HG02938 (cell line): ENCODE results near the gene POLG2.
"Not testable (repeated sequence)": the region's sequence is repeated elsewhere in the genome, so short reads cannot be mapped to it uniquely, and the experiment has no call there.

Experiments used
- ATAC-seq: cut with Tn5 transposase; IDR thresholded peaks from one replicate; pipeline ENCODE4 v1.9.1; 2021; ENCODE audit warnings: mild to moderate bottlenecking, moderate library complexity; ENCODE audit not compliant: unreplicated experiment

POLG2 gene

GRCh38 chr17:64491034-64491860 is 5.6 kb downstream of the POLG2 start:
- ATAC-seq = no peak

- ATAC-seq = no peak
These were observed 8.6 kb downstream of the POLG2 start for GRCh38 chr17:64488301-64488700.

GRCh38 chr17:64484380-64484779 is 12.5 kb downstream of the POLG2 start:
- no peak for ATAC-seq

GRCh38 chr17:64480951-64481350 is 15.9 kb downstream of the POLG2 start:
- no peak for ATAC-seq

GRCh38 chr17:64477849-64478248 is 19.0 kb downstream of the POLG2 start:
- no peak for ATAC-seq

- ATAC-seq = no peak
These were observed 24.3 kb downstream of the POLG2 start for GRCh38 chr17:64472564-64472963.

GRCh38 chr17:64471440-64471839 is 25.4 kb downstream of the POLG2 start:
- ATAC-seq = no peak

- no peak for ATAC-seq
These were observed 26.2 kb downstream of the POLG2 start for GRCh38 chr17:64470625-64471024.

GRCh38 chr17:64466834-64467233 is 30.0 kb downstream of the POLG2 start:
- not testable (repeated sequence) for ATAC-seq

GRCh38 chr17:64466019-64466735 is 30.7 kb downstream of the POLG2 start:
- ATAC-seq = no peak

- no peak for ATAC-seq
These were observed 35.1 kb downstream of the POLG2 start for GRCh38 chr17:64461788-64462187.

GRCh38 chr17:64460955-64461354 is 35.9 kb downstream of the POLG2 start:
- ATAC-seq = no peak

GRCh38 chr17:64459818-64460217 is 37.0 kb downstream of the POLG2 start:
- not testable (repeated sequence) for ATAC-seq

- no peak for ATAC-seq
These were observed 37.5 kb downstream of the POLG2 start for GRCh38 chr17:64459284-64459747.

- ATAC-seq = no peak
These were observed 38.1 kb downstream of the POLG2 start for GRCh38 chr17:64458756-64459155.

GRCh38 chr17:64457156-64457555 is 39.7 kb downstream of the POLG2 start:
- no peak for ATAC-seq

GRCh38 chr17:64455993-64456885 is 40.6 kb downstream of the POLG2 start:
- ATAC-seq = no peak

GRCh38 chr17:64449545-64449944 is 47.3 kb downstream of the POLG2 start:
- ATAC-seq = no peak

- ATAC-seq = no peak
These were observed 48.0 kb downstream of the POLG2 start, which contains the start of gene MILR1 for GRCh38 chr17:64448665-64449512. TSS of gene MILR1 (plus strand) at chr17:64449115. CDS start at chr17:64449169, 54 bp downstream.

GRCh38 chr17:64447526-64447925 is 49.3 kb downstream of the POLG2 start:
- ATAC-seq = no peak
